H54 (cell line): ENCODE measurements around the gene SAMSN1.
"Not testable (repeated sequence)": the region's sequence is repeated elsewhere in the genome, so short reads cannot be mapped to it uniquely, and the experiment has no call there.

Experiments used
- DNase-seq: peaks from one replicate; pipeline ENCODE4 v3.0.0; 2011; ENCODE audit warnings: low spot score, mixed read lengths; ENCODE audit not compliant: insufficient read length
- FAIRE-seq: peaks from 3 replicates; lab custom pipeline; 2011; peaks lifted over from hg19 to GRCh38; lab: Jason Lieb, UNC
- POLR2A ChIP-seq: IDR thresholded peaks from 2 replicates; pipeline ENCODE4 v1.6.1; 2011; ENCODE audit warnings: low read depth, mild to moderate bottlenecking, low read length

SAMSN1 gene

DNA sequence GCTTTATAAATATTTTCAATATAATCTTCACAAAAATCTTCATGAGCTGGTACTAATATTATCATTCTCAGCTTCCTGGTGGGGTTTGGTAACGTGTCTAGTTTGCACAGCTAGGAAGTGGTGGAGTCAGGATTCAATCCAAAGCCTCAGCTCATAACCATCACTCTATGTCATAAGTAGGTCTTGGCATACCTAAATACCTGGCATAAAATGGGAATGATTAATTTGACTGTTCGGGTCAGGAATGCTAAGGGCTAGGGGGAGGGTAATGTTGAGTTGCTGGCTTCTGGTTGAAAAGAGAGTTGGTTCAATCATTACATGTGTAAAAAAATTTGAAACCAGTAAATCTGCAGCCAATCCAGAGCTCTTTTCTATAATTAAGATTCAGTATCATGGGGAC, 5.6 kb upstream of the SAMSN1 start:
- FAIRE-seq (no peak), DNase-seq (no peak)
- TF ChIP-seq POLR2A, result no peak

DNA sequence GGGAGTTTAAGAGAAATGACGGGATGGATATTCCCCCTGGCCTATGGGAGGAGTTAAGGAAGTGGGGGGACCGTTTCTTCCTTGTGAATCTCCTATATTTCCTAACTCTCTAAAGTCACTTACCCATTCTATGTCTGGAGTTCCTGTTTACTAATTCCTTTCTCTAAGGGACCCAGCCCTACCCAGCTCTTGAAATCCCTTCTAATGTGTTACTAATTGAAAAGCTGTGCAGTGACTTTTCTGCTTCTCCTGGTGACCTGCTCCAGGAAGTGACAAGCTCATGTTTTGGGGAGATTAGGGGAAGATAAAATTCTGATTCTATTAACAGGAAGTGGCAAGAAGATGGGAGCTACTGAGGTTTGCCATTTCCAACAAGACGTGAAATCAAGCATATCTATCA, 4.0 kb upstream of the SAMSN1 start:
- no peak for TF ChIP-seq POLR2A
- no peak for DNase-seq
- no peak for FAIRE-seq

DNA sequence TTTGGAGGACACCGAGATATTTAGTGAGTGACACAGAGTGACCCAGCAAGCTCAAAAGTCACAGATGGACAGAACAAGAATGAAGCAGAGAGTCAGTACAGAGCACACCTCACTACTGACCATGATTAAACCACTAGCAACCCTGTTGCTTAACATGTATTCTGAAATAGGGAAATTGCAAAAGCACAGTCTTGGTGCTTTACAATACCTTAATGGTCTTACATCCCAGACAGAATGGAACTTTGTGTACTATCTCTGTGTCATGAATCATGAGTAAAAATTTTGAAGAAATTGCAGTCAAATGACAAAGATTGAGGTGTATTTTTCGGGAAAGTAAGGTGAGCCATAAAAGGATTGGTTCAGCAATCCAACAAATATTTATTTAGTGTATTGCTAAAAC, 2.7 kb upstream of the SAMSN1 start:
- no peak for TF ChIP-seq POLR2A
- no peak for DNase-seq
- FAIRE-seq, result no peak

DNA sequence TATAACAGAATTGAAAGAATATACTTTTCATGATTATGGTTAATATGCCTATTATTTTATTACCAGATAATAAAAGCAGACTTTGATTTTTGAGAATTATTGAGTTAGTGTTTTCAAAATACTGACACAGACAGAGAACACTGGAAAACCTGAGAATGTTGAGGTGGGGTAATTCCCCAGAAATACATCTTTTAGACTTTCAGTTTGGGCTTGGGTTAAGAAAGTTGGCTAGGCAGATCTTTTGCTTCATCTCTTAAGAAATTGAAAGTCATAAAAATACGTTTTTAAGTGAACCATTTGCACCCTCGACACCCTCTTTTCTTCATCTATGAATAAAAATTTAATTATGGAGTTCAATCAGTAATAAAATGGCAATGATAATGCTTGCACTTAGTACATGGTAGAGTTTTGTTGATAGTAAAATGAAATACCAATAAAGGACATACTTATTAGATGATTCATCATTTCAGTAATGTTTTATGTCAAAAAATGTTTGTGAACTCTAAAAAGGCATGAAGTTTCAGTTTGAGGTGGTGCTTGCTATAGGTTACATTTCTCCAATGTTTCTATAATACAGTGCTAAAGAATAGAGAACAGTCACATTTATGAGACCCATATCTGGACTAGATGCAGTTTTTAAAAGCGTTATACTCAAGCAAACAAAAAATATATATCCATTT, 1.9 kb upstream of the SAMSN1 start:
- FAIRE-seq, result no peak
- TF ChIP-seq POLR2A, result no peak

DNA sequence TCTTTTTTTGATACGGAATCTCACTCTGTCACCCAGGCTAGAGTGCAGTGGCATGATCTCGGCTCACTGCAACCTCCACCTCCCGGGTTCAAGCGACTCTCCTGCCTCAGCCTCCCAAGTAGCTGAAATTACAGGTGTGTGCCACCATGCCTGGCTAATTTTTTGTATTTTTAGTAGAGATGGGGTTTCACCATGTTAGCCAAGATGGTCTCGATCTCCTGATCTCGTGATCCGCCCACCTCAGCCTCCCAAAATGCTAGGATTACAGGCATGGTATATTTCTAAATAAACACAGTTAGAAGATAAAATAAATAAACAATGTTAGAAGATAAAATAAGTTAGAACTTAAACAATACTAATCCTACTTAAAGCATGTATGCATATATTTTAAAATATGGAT, 604 bp upstream of the SAMSN1 start:
- DNase-seq, FAIRE-seq: not testable (repeated sequence)

More for the DNA sequence above, 1.9 kb upstream of the SAMSN1 start:
- DNase-seq, result no peak

DNA sequence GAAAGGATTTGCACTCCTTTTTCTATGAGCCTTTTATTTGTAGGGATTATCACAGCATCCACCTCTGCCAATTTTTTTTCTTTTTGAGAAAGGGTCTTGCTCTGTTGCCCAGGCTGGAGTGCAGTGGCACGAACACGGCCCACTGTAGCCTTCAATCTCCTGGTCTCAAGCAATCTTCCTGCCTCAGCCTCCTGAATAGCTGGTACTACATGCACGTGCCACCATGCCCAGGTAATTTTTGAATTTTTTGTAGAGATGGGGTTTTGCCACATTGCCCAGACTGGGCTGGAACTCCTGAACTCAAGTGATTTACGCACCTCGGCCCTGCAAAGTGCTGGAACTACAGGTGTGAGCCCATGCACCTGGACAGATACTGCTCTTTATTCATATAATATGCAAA, 2.1 kb downstream of the SAMSN1 start:
- no peak for TF ChIP-seq POLR2A
- DNase-seq (no peak), FAIRE-seq (no peak)

DNA sequence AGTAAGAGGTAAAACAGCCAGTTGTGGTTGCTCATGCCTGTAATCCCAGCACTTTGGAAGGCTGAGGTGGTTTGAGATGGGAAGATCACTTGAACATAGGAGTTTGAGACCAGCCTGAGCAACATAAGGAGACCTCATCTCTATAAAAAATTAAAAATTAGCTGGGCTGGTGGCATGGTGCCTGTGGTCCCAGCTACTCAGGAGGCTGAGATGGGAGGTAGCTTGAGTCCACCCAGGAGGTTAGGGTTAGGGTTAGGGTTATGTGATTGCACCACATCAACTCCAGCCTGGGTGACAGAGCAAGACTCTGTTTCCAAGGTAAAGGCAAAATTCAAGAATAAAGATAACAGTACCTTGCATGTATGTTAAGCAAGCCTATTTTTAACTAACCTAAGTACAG, 3.5 kb downstream of the SAMSN1 start:
- no peak for TF ChIP-seq POLR2A
- DNase-seq (no peak), FAIRE-seq (no peak)

DNA sequence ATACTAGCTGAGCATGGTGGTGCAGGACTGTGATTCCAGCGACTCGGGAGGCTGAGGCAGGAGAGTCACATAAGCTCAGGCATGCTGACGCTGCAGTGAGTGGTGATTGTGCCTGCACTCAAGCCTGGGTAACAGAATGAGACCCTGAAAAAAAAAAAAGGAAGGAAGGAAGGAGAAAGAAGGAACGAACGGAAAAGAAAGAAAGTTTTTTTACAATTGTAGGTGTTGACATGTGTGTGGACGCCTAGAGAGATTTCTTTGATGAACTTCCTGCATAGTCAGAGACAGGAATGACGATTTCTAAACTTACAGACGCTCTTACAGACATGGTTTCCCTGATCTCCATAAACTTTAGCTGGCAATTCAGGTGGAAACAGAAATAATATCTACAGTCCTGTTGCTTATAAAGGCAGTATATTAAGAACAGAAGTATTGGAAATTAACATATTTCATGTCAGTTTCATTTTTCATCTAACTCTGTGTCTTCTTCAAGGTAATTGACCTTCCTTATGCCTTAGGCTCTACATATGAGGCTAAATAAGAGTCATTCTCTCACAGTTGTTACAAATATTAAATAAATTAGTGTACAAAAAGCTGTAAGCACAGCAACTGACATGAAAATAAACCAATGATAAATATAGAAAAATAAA, 4.1 kb downstream of the SAMSN1 start:
- TF ChIP-seq POLR2A, result no peak
- FAIRE-seq, result no peak

DNA sequence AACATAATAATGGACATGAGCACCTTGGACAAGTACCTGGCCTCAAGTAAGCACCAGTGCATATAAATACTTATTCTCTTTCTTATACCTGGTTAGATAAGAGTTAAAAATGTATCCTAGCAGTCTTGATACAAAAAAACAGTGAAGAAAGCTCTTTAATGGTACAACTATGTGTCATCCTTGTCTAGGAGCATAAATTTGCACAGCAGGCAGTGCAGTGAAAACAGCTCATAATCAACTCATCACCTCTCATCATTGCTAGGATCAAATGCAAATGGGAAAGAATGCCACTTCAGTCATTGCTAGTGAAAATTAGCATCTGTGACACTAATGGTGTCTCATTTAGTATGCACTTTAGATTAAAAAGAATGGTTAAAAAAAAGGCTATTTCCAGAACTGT, 7.6 kb downstream of the SAMSN1 start:
- DNase-seq, result no peak
- FAIRE-seq, result no peak
- no peak for TF ChIP-seq POLR2A

More for the DNA sequence above, 4.1 kb downstream of the SAMSN1 start:
- no peak for DNase-seq

DNA sequence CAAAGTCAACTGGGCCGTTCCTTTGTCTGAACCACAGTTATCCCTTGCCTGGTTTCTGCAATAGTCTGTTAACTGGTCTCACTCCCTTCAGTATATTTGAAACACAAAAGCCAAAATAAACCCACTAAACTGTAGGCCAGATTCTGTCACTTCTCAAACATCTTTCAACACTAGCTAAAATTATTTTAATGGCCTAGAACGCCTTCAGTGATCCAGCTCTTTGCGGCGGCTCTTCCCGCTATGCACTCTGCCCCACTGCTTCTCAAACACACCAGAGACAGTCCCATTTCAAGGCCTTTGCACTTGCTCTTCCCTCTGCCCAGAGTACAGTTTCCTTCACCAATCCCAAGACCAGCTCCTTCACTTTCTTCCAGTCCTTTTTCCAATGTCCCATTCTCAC, 9.2 kb downstream of the SAMSN1 start:
- FAIRE-seq, result no peak
- DNase-seq, result no peak
- no peak for TF ChIP-seq POLR2A

DNA sequence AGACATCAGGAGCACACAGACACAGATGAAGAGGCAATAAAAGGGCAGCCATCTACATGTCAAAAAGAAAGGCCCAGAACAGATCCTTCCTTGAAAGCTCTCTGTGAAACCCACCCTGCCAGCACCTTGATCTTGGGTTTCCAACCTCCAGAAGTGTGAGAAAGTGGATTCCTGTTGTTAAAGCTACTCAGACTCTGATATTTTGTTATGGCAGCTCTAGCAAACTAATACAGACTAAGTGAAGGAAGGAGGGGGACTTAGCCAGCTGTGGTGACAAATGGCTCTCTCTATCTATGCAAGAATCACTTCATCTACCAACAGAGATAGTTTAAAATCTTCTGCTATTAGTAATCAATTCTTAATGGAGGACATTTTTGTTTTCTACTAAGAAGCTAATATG, 10.4 kb downstream of the SAMSN1 start:
- FAIRE-seq (no peak), DNase-seq (no peak)

DNA sequence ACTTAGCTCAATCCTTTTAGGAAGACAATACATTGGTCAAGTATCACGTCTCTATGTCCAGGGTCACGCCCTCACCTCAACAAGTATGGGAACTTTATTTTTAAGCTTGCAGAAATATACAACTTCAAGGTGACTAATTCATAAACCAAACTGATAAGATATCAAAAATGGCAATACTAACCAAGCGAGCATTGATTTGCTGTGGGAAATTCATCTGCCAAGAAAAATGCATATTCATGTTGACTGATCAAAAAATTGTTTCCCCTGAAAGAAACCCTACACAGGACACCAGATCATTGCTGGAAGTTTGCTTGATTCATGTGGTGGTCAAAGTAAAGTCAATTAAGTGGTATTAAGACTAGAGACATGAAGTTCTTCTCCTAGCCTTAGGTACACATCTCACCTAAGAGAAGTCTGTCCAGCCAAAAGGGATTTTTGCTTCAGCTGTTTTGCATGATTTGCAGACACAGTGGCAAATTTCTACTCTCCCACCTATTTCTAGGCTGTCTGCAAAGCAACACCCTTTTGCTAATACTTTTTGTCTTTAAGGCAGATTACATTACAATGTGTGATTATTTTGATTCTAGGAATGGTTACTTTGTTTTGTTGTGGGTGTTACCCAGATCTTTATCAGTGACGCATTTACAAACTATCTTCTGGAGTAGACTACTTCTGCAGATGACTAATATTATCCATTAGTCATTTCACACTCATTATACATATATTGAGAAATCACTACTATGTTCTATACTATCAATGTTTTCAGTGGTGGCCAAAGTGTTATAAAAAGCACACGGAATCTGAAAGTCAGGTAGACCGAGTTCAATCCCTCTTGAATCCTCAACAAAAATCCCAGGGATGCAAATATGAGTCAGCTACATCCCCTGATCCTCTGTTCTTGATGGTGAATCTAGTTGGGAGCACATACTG, 12.4 kb downstream of the SAMSN1 start:
- peak; percentile 17 for DNase-seq
- peak; percentile 50 for FAIRE-seq
- no peak for TF ChIP-seq POLR2A

More for the DNA sequence above, 10.4 kb downstream of the SAMSN1 start:
- no peak for TF ChIP-seq POLR2A

DNA sequence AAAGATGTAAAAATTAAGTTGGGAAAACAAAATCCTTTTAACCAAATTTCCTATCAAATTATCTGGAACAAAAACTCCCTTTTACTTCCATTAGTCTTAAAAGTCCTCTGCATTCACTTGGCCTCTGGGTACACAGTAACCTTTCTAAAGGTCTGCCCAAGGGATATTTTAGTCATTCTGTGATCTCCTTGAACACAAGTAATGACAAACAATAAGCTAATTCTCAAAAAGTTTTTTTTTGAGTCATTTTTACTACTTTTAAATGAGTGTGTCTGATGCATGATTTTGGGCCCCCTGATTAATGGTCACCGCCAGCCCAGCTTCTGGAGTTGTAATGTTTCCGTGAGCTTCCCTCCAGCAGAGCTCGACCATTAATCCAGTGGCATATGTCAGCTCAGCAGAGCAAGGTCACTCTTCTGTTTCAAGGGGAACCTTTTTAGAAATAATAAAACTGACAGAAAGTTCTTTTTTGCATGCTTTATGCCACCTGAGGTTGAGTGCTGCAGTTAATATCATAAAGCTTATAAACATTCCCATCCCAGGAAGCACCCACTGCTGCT, 14.3 kb downstream of the SAMSN1 start:
- no peak for DNase-seq
- FAIRE-seq, result no peak
- no peak for TF ChIP-seq POLR2A

DNA sequence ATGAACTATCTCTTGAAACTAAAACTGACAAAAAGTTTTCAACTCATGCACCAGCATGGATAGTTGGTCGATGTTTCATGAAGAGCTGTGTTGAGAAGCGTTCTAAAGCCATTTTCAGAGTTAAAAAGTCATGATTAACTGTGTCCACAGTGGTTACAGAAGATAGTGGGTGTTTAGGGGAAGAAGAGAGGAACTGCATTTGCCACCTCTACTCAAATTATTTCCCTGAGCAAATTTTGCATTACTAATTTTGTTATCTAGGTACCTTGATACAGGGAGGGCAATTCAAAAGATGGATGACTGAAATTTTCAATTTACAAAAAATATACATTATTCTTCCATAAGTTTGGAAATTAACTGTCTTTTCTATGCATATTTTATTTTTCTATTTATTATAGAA, 15.5 kb downstream of the SAMSN1 start:
- no peak for FAIRE-seq
- DNase-seq, result no peak
- TF ChIP-seq POLR2A, result no peak
